ENCODE results near the gene KAT7. TPM values are rescaled to one million over a fixed set of nuclear protein-coding genes. Genes with fewer than 3 reads are reported as not detected.

KAT7 gene
- polyA plus RNA-seq, 1 of the 3 experiments (the other 2 are of a cell fraction) = 20.2 TPM

GRCh38 chr17:49869038-49869374, 80.5 kb downstream of the KAT7 start:
- TF ChIP-seq GATA2 (CRISPR knock-in tag; IDR thresholded peaks at IDR 0.05) = no peak
- no peak for TF ChIP-seq EZH2phosphoT487 (IDR thresholded peaks at IDR 0.05; ENCODE audit: borderline replicate concordance, low read depth)
- no peak for TF ChIP-seq FOXJ3 (CRISPR knock-in tag; IDR thresholded peaks at IDR 0.05)
- TF ChIP-seq, protein P1, sequence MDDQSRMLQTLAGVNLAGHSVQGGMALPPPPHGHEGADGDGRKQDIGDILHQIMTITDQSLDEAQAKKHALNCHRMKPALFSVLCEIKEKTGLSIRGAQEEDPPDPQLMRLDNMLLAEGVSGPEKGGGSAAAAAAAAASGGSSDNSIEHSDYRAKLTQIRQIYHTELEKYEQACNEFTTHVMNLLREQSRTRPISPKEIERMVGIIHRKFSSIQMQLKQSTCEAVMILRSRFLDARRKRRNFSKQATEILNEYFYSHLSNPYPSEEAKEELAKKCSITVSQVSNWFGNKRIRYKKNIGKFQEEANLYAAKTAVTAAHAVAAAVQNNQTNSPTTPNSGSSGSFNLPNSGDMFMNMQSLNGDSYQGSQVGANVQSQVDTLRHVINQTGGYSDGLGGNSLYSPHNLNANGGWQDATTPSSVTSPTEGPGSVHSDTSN (IDR thresholded peaks at IDR 0.05) = no peak
- TF ChIP-seq, protein P2, sequence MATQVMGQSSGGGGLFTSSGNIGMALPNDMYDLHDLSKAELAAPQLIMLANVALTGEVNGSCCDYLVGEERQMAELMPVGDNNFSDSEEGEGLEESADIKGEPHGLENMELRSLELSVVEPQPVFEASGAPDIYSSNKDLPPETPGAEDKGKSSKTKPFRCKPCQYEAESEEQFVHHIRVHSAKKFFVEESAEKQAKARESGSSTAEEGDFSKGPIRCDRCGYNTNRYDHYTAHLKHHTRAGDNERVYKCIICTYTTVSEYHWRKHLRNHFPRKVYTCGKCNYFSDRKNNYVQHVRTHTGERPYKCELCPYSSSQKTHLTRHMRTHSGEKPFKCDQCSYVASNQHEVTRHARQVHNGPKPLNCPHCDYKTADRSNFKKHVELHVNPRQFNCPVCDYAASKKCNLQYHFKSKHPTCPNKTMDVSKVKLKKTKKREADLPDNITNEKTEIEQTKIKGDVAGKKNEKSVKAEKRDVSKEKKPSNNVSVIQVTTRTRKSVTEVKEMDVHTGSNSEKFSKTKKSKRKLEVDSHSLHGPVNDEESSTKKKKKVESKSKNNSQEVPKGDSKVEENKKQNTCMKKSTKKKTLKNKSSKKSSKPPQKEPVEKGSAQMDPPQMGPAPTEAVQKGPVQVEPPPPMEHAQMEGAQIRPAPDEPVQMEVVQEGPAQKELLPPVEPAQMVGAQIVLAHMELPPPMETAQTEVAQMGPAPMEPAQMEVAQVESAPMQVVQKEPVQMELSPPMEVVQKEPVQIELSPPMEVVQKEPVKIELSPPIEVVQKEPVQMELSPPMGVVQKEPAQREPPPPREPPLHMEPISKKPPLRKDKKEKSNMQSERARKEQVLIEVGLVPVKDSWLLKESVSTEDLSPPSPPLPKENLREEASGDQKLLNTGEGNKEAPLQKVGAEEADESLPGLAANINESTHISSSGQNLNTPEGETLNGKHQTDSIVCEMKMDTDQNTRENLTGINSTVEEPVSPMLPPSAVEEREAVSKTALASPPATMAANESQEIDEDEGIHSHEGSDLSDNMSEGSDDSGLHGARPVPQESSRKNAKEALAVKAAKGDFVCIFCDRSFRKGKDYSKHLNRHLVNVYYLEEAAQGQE (IDR thresholded peaks at IDR 0.05; ENCODE audit: low read depth, low read length) = no peak
- no peak for TF ChIP-seq USF2 (IDR thresholded peaks at IDR 0.05; ENCODE audit: borderline replicate concordance, low read depth, low read length)
- TF ChIP-seq POLR2AphosphoS5 (IDR thresholded peaks at IDR 0.05; ENCODE audit: low read depth, low read length) = no peak
- TF ChIP-seq ZBTB33 (IDR thresholded peaks at IDR 0.05; ENCODE audit: borderline replicate concordance, low read depth) = no peak
- TF ChIP-seq TEAD4 (IDR thresholded peaks at IDR 0.05; ENCODE audit: borderline replicate concordance, insufficient read depth) = no peak
- TF ChIP-seq NFIC (IDR thresholded peaks at IDR 0.05; ENCODE audit: borderline replicate concordance) = no peak
- no peak for TF ChIP-seq RXRA (IDR thresholded peaks at IDR 0.05; ENCODE audit: borderline replicate concordance, low read depth)
- no peak for TF ChIP-seq FOXM1 (IDR thresholded peaks at IDR 0.05; ENCODE audit: low read depth)
- TF ChIP-seq GABPA (IDR thresholded peaks at IDR 0.05; ENCODE audit: low read depth) = no peak
- no peak for TF ChIP-seq TCF12 (IDR thresholded peaks at IDR 0.05)
- TF ChIP-seq EP300 (IDR thresholded peaks at IDR 0.05; ENCODE audit: borderline replicate concordance in 1 of 2, low read depth in 1 of 2, low read length in 1 of 2) = no peak
- TF ChIP-seq MEF2A (IDR thresholded peaks at IDR 0.05; ENCODE audit: borderline replicate concordance, low read depth) = no peak
- TF ChIP-seq ELF1 (IDR thresholded peaks at IDR 0.05) = no peak
- TF ChIP-seq RFX5 (IDR thresholded peaks at IDR 0.05; ENCODE audit: low read length) = no peak
- TF ChIP-seq, protein P3, sequence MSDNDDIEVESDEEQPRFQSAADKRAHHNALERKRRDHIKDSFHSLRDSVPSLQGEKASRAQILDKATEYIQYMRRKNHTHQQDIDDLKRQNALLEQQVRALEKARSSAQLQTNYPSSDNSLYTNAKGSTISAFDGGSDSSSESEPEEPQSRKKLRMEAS (IDR thresholded peaks at IDR 0.05; ENCODE audit: low read depth) = no peak
- no peak for TF ChIP-seq USF1 (IDR thresholded peaks at IDR 0.05; ENCODE audit: borderline replicate concordance, low read depth)
- no peak overlapping the region for H3K27ac ChIP-seq (ENCODE audit: low read depth in 2 of 2, low read length in 1 of 2)
- no peak for DNase-seq
- no peak overlapping the region for H3K4me3 ChIP-seq (ENCODE audit: low read depth in 2 of 2, low read length in 1 of 2)
- peaks cover 31% of the 10 kb centered on the region for H3K27me3 ChIP-seq (ENCODE audit: insufficient read depth)
- no peak overlapping the region for H2AFZ ChIP-seq (ENCODE audit: low read depth)
- H3K9me2 ChIP-seq = no peaks in the 10 kb centered on the region
- ChIA-PET CTCF (interaction anchor here (1.3 to 40.4 kb wide), 5 partner anchors 11 to 128 kb away, joined by 3 to 1665 read pairs (median 4); partner anchors contain the start of gene DLX3), POLR2A (no interaction called here)
- H4K20me1 ChIP-seq (ENCODE audit: insufficient read depth) = no peaks in the 10 kb centered on the region
- WGBS (ENCODE audit: low lambda C conversion rate) = 8% methylated on average over 1 of the region's 1 CpG
- no peaks in the 10 kb centered on the region for H3K79me2 ChIP-seq (ENCODE audit: insufficient read depth)
- H3K36me3 ChIP-seq (replicated peaks in 1 of 2; ENCODE audit: control insufficient read depth in 1 of 2, insufficient read depth in 2 of 2, low read length in 1 of 2) = no peaks in the 10 kb centered on the region
- no peak overlapping the region for H3K9ac ChIP-seq
- no peaks in the 10 kb centered on the region for H3K9me3 ChIP-seq
- no peaks in the 10 kb centered on the region for H3F3A ChIP-seq (replicated peaks; ENCODE audit: insufficient read depth)
- no peak overlapping the region for H3K4me2 ChIP-seq
- H3K4me1 ChIP-seq (ENCODE audit: control insufficient read depth in 1 of 2, insufficient read depth in 2 of 2, low read depth in 1 of 2, low read length in 1 of 2) = no peaks in the 10 kb centered on the region

All from SK-N-SH (cell line).